H1 (cell line): ENCODE data around the gene MEF2D. TPM values are rescaled to one million over a fixed set of nuclear protein-coding genes. Genes with fewer than 3 reads are reported as not detected.

Experiments used
- CTCF ChIA-PET: fragments of 300-600 bp; sonication (Branson Sonifier 250); formaldehyde crosslinking; loops from one replicate; lab custom pipeline; 2021; ENCODE audit not compliant: partially characterized antibody; lab: Charles Lee
- POLR2A ChIA-PET: fragments of 300-600 bp; sonication (Branson Sonifier 250); formaldehyde crosslinking; loops from one replicate; lab custom pipeline; 2021; ENCODE audit warnings: inconsistent platforms; ENCODE audit not compliant: partially characterized antibody; lab: Charles Lee
- DNase-seq, 2 experiments: peaks; one replicate each; pipeline versions ENCODE4 v3.0.0 to v3.0.0-alpha.2; 2010 to 2022; ENCODE audit warnings: low spot score in 2 of 2, low read depth in 1 of 2, mixed read lengths in 1 of 2
- FAIRE-seq: peaks from 2 replicates; lab custom pipeline; 2011; peaks lifted over from hg19 to GRCh38; lab: Jason Lieb, UNC
- H2AFZ ChIP-seq: 2 replicates; pipeline ENCODE4 v1.8.1; 2012; ENCODE audit warnings: low read length, inconsistent platforms
- H2AK5ac ChIP-seq: 2 replicates; pipeline ENCODE4 v1.6.1; 2013; ENCODE audit warnings: low read depth, low read length
- H2BK120ac ChIP-seq: replicated peaks from 2 replicates; pipeline ENCODE3; 2013; ENCODE audit warnings: low read depth, low read length, inconsistent platforms
- H2BK12ac ChIP-seq: 2 replicates; pipeline ENCODE4 v1.6.1; 2013; ENCODE audit warnings: low read depth, low read length
- H2BK15ac ChIP-seq: 2 replicates; pipeline ENCODE4 v1.6.1; 2013; ENCODE audit warnings: low read length
- H2BK20ac ChIP-seq: 2 replicates; pipeline ENCODE4 v1.6.1; 2013; ENCODE audit warnings: low read length
- H2BK5ac ChIP-seq: 2 replicates; pipeline ENCODE4 v1.6.1; 2013; ENCODE audit warnings: low read depth, low read length
- H3K14ac ChIP-seq: 2 replicates; pipeline ENCODE4 v1.6.1; 2013; ENCODE audit warnings: inconsistent platforms; ENCODE audit not compliant: insufficient read length
- H3K18ac ChIP-seq: 2 replicates; pipeline ENCODE4 v1.6.1; 2013; ENCODE audit warnings: low read length; ENCODE audit errors: extremely low read depth
- H3K23ac ChIP-seq: 2 replicates; pipeline ENCODE4 v1.6.1; 2013; ENCODE audit warnings: inconsistent platforms; ENCODE audit not compliant: insufficient read length
- H3K23me2 ChIP-seq: 2 replicates; pipeline ENCODE4 v1.6.1; 2013; ENCODE audit warnings: low read depth, low read length
- H3K27ac ChIP-seq: 2 replicates; pipeline ENCODE4 v1.6.1; 2011; ENCODE audit warnings: low read depth, low read length, inconsistent platforms
- H3K27me3 ChIP-seq, 4 experiments: replicated peaks in 1 of 4; 1 replicate in 1 of 4; 2 replicates in 3 of 4; pipeline versions ENCODE4 v1.6.1 to v1.8.1; 2011 to 2013; ENCODE audit warnings: low read length in 3 of 4, mild to moderate bottlenecking in 3 of 4, inconsistent platforms in 2 of 4, mixed read lengths in 2 of 4, moderate library complexity in 1 of 4; ENCODE audit not compliant: control insufficient read depth in 3 of 4, insufficient read depth in 3 of 4; ENCODE audit errors: extremely low read depth in 1 of 4
- H3K36me3 ChIP-seq, 4 experiments: 2 replicates each; pipeline versions ENCODE4 v1.6.1 to v1.8.1; 2011 to 2013; ENCODE audit warnings: mild to moderate bottlenecking in 4 of 4, low read length in 3 of 4, moderate library complexity in 2 of 4, control low read depth in 1 of 4, inconsistent platforms in 1 of 4; ENCODE audit not compliant: insufficient read depth in 4 of 4, control insufficient read depth in 2 of 4
- H3K4ac ChIP-seq: replicated peaks from 2 replicates; pipeline ENCODE3; 2013; ENCODE audit warnings: low read length, low read depth, mixed read lengths, inconsistent platforms; ENCODE audit not compliant: insufficient read length
- H3K4me1 ChIP-seq, 4 experiments: replicated peaks in 1 of 4; 1 replicate in 1 of 4; 2 replicates in 3 of 4; pipeline versions ENCODE4 v1.6.1 to v1.8.1; 2011 to 2013; ENCODE audit warnings: low read length in 3 of 4, inconsistent platforms in 2 of 4, mixed read lengths in 1 of 4; ENCODE audit not compliant: insufficient read depth in 4 of 4, control insufficient read depth in 3 of 4
- H3K4me2 ChIP-seq, 2 experiments: 2 replicates each; pipeline versions ENCODE4 v1.6.1 to v1.8.1; 2011 to 2013; ENCODE audit warnings: low read depth in 2 of 2, low read length in 2 of 2, control low read depth in 1 of 2, inconsistent platforms in 1 of 2, mild to moderate bottlenecking in 1 of 2; ENCODE audit not compliant: insufficient read depth in 1 of 2
- H3K4me3 ChIP-seq, 4 experiments: fragments of 200-600, 300-600 bp in 1 of 4; sonication (generic), shearing (Covaris generic), sonication (Bioruptor Twin) in 1 of 4; 2 replicates each; pipeline versions ENCODE4 v1.5.1 to v1.8.1; 2011 to 2016; ENCODE audit warnings: low read length in 4 of 4, low read depth in 3 of 4, control low read depth in 2 of 4, inconsistent platforms in 2 of 4, mild to moderate bottlenecking in 2 of 4, mixed read lengths in 1 of 4, moderate library complexity in 1 of 4; ENCODE audit not compliant: insufficient read depth in 2 of 4; ENCODE audit errors: extremely low read depth in 1 of 4
- H3K56ac ChIP-seq: replicated peaks from 2 replicates; pipeline ENCODE3; 2013; ENCODE audit warnings: low read depth, mild to moderate bottlenecking, mixed read lengths, low read length, inconsistent platforms; ENCODE audit not compliant: insufficient read length
- H3K79me1 ChIP-seq: 2 replicates; pipeline ENCODE4 v1.6.1; 2013; ENCODE audit warnings: low read depth, low read length, control low read depth
- H3K79me2 ChIP-seq, 2 experiments: 2 replicates each; pipeline versions ENCODE4 v1.6.1 to v1.8.1; 2012 to 2013; ENCODE audit warnings: low read length in 2 of 2, mild to moderate bottlenecking in 2 of 2, inconsistent platforms in 1 of 2; ENCODE audit not compliant: insufficient read depth in 2 of 2, control insufficient read depth in 1 of 2
- H3K9ac ChIP-seq, 4 experiments: replicated peaks in 1 of 4; 1 replicate in 1 of 4; 2 replicates in 3 of 4; pipeline versions ENCODE4 v1.6.1 to v1.8.1; 2011 to 2013; ENCODE audit warnings: low read depth in 3 of 4, low read length in 3 of 4, control low read depth in 2 of 4, mild to moderate bottlenecking in 2 of 4, moderate library complexity in 2 of 4, inconsistent platforms in 1 of 4; ENCODE audit errors: extremely low read depth in 1 of 4
- H3K9me3 ChIP-seq, 2 experiments: 2 replicates each; pipeline versions ENCODE4 v1.6.1 to v1.8.1; 2012 to 2013; ENCODE audit warnings: mild to moderate bottlenecking in 2 of 2, moderate library complexity in 2 of 2, control low read depth in 1 of 2, inconsistent platforms in 1 of 2, low read depth in 1 of 2, low read length in 1 of 2, mixed read lengths in 1 of 2; ENCODE audit not compliant: insufficient read depth in 2 of 2
- H4K20me1 ChIP-seq, 2 experiments: replicated peaks in 1 of 2; 2 replicates each; pipeline versions ENCODE3 to v1.8.1; 2011 to 2013; ENCODE audit warnings: inconsistent platforms in 2 of 2, low read length in 2 of 2, mild to moderate bottlenecking in 1 of 2; ENCODE audit not compliant: insufficient read depth in 2 of 2, control insufficient read depth in 1 of 2
- H4K5ac ChIP-seq: 2 replicates; pipeline ENCODE4 v1.6.1; 2013; ENCODE audit warnings: low read length, low read depth, mixed read lengths, inconsistent platforms; ENCODE audit not compliant: insufficient read length
- H4K8ac ChIP-seq: 2 replicates; pipeline ENCODE4 v1.8.0; 2013; ENCODE audit warnings: mild to moderate bottlenecking, moderate library complexity, low read length, inconsistent platforms; ENCODE audit not compliant: insufficient read depth; ENCODE audit errors: extremely low read depth
- H4K91ac ChIP-seq: replicated peaks from 2 replicates; pipeline ENCODE3; 2013; ENCODE audit warnings: low read length, mixed read lengths, inconsistent platforms; ENCODE audit not compliant: insufficient read length
- HDAC6 ChIP-seq: IDR thresholded peaks from one replicate; pipeline ENCODE4 v1.7.1; 2012; ENCODE audit warnings: low read depth, mild to moderate bottlenecking, inconsistent platforms, low read length, moderate library complexity
- NANOG ChIP-seq: IDR thresholded peaks from 2 replicates; pipeline ENCODE4 v1.6.1; 2011; ENCODE audit warnings: low read length, low read depth, mild to moderate bottlenecking, inconsistent platforms; ENCODE audit not compliant: insufficient read depth, poor library complexity, severe bottlenecking
- RFX5 ChIP-seq: IDR thresholded peaks from 2 replicates; pipeline ENCODE4 v1.6.1; 2011; ENCODE audit warnings: low read depth, low read length, improper control_type of control experiment, borderline replicate concordance
- SIX5 ChIP-seq: IDR thresholded peaks from 2 replicates; pipeline ENCODE4 v1.6.1; 2011; ENCODE audit warnings: mild to moderate bottlenecking, low read depth, low read length
- TAF7 ChIP-seq: optimal IDR thresholded peaks from 2 replicates; pipeline ENCODE3; 2011; ENCODE audit warnings: low read depth, mild to moderate bottlenecking, inconsistent platforms, low read length, moderate library complexity, borderline replicate concordance
- YY1 ChIP-seq: IDR thresholded peaks from 2 replicates; pipeline ENCODE4 v1.6.1; 2011; ENCODE audit warnings: low read depth, mild to moderate bottlenecking, low read length
- WGBS, 2 experiments: shearing (Covaris generic) in 1 of 2; methylation state at CpG; one replicate each; pipeline versions ENCODE4 v1.1.6 to v1.1.7; 2013 to 2015; ENCODE audit warnings: low lambda C conversion rate in 2 of 2, mixed read lengths in 2 of 2, inconsistent platforms in 1 of 2, low coverage in 1 of 2, missing lambda C conversion rate in 1 of 2; ENCODE audit not compliant: insufficient replicate concordance in 2 of 2, insufficient coverage in 1 of 2, insufficient read length in 1 of 2; ENCODE audit errors: extremely low coverage in 1 of 2, missing lambda C conversion rate in 1 of 2; 5-methylcytosine and 5-hydroxymethylcytosine counted together
- polyA plus RNA-seq, 7 experiments: library from polyadenylated mRNA; depleted of rRNA in 3 of 7; stranded (reverse) in 5 of 7; unstranded in 2 of 7; fragments of >200 nt in 5 of 7; fragments of 200-250 nt in 2 of 7; gene quantifications; 1 replicate in 5 of 7; 2 replicates in 1 of 7; 4 replicates in 1 of 7; pipeline versions ENCODE4 v1.2.1 to v1.2.3, GENCODE V29; 2011 to 2013; ENCODE audit warnings: missing spikeins in 2 of 7, mixed read lengths in 2 of 7
- total RNA-seq: library from RNA; stranded (reverse); fragmentation: NEBNext Ultra II Directional; extraction: Animal tissue kit (Norgen Biotek cat#: 25700); gene quantifications from 2 replicates; pipeline ENCODE4 v1.2.1, GENCODE V29; 2021

The MEF2D gene
- total and polyA plus RNA-seq, 2 of the 8 experiments (the other 6 are each of a cell fraction or from before 2014, with no cell fraction given), result 17.3 to 20.3 TPM

DNA sequence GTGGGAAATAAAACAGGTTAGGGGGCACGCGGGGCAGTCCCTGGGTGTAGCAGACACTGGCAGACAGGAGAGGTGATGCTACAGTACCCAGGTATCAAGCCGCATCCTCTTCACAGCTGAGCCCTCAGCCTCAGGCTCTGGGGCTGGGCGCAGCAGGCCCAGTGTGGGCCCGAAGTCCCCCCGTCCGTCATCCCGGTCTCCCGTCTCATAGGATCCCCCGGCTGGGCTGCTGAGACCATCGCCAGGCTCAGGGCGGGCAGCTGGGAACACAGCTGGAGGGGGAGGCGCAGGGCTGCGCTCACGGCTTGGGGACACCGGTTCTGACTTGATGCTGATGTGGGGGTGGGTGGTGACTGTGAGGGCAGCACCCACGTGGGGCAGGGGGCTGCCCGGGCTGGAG, 32.7 kb downstream of the MEF2D start:
- no peak overlapping the region for H2AFZ ChIP-seq

More for the DNA sequence above, 32.7 kb downstream of the MEF2D start:
- no peaks in the 10 kb centered on the region for H3K9me3 ChIP-seq
- CTCF ChIA-PET, result interaction anchor here (3.1 to 5.1 kb wide), 4 partner anchors 9 to 13 kb away, joined by 13 to 26 read pairs (median 18); no protein-coding TSS in a partner anchor
- no peak for DNase-seq
- H3K4me1 ChIP-seq, result peaks cover 0 to 11% (median 5%) of the 10 kb centered on the region in 4 experiments; a peak in 5 of 7 replicates
- no peak overlapping the region for H2BK120ac ChIP-seq
- H3K36me3 ChIP-seq, result peaks cover 0 to 9% (median 1%) of the 10 kb centered on the region in 4 experiments; a peak in 2 of 8 replicates
- no peaks in the 10 kb centered on the region; the same call in 1 of the 2 replicates for H3K79me1 ChIP-seq
- H3K27me3 ChIP-seq, result no peaks in the 10 kb centered on the region
- H3K23me2 ChIP-seq, result no peaks in the 10 kb centered on the region
- H2BK15ac ChIP-seq, result no peak overlapping the region
- no peak overlapping the region for H2AK5ac ChIP-seq
- H3K79me2 ChIP-seq, result no peaks in the 10 kb centered on the region
- H3K14ac ChIP-seq, result no peak overlapping the region
- H3K56ac ChIP-seq, result no peak overlapping the region
- H3K4me3 ChIP-seq, result no peak overlapping the region
- no peak overlapping the region for H3K4me2 ChIP-seq
- WGBS, 2 experiments, result 93% methylated on average over 17 of the region's 18 CpGs; no CpG with 5 or more reads in 1 of the 2 experiments
- no peak overlapping the region for H3K27ac ChIP-seq
- no peak overlapping the region; the same call in 1 of the 2 replicates for H4K8ac ChIP-seq
- TF ChIP-seq SIX5 (no peak), RFX5 (no peak), NANOG (no peak), TAF7 (no peak), YY1 (no peak), HDAC6 (no peak)
- no peak overlapping the region for H4K5ac ChIP-seq
- no peak overlapping the region for H3K9ac ChIP-seq
- no peak overlapping the region for H3K4ac ChIP-seq
- POLR2A ChIA-PET, result no interaction called here
- FAIRE-seq, result no peak
- no peak overlapping the region for H2BK12ac ChIP-seq
- H2BK20ac ChIP-seq, result no peak overlapping the region
- no peaks in the 10 kb centered on the region for H4K20me1 ChIP-seq
- no peak overlapping the region for H2BK5ac ChIP-seq
- H3K18ac ChIP-seq, result no peak overlapping the region
- H3K23ac ChIP-seq, result no peak overlapping the region
- no peak overlapping the region for H4K91ac ChIP-seq
